HG02884 (cell line): ENCODE data around the gene TSHZ1.

Source experiments
- ATAC-seq: cut with Tn5 transposase; IDR thresholded peaks from one replicate; pipeline ENCODE4 v1.9.1; 2021; ENCODE audit warnings: mild to moderate bottlenecking, moderate library complexity; ENCODE audit not compliant: unreplicated experiment

Gene TSHZ1

DNA sequence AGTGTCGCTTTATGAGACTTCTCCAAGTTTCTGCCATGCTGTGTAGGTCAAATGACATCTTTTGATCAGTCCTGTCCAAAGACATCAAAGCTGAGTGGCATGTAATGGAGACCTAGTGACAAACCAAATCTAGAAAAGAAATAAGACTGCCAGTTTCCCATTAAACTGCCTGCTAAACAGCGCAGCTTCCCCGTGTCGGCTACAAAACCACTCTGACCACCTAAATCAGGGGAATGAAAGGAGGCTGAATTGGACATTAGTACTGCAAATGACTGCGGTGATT is 57.7 kb downstream of the TSHZ1 start:
- ATAC-seq = no peak

DNA sequence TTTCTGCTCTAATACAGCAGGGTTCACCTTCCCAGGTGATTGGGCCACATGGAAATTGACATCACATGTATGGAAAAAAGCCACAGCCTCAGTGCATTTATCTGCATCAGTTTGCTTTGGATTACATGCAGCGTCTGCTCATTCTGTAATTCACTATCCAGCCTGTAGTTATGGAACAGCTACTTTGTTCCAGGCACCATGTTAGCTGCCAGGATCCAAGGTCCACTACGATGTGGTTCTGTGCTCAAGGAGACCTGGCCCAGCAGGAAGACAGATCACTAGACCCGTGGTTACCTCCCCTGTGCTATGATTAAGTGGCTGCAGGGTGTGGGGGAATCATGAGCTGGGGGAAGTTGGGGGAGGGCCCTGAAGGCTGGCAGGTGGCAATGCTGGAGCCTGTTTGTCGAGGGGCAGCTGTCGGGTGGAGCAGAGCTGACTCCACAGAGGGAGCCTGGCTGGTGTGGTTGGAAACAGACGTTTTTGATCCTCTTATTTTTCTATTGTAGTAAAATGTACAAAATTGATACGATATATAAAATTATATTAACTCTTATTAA is 58.6 kb downstream of the TSHZ1 start:
- no peak for ATAC-seq

DNA sequence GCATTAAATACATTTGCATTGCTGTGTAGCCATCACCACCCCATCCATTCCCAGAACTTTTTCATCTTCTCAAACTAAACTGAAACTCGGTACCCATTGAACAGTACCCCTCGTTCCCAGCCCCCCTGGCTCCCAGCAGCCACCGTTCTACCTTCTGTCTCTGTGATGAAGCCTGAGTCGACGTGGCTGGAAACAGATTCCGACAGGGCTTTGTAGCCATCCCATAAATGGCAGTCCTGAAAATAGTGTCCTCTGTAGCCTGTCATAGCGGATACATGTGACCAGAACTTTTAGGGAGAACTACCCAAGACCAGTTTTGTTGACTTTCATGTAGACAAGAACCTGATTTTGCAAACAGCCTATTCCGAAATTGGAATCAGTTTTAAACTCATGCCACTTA is 59.1 kb downstream of the TSHZ1 start:
- ATAC-seq = no peak

DNA sequence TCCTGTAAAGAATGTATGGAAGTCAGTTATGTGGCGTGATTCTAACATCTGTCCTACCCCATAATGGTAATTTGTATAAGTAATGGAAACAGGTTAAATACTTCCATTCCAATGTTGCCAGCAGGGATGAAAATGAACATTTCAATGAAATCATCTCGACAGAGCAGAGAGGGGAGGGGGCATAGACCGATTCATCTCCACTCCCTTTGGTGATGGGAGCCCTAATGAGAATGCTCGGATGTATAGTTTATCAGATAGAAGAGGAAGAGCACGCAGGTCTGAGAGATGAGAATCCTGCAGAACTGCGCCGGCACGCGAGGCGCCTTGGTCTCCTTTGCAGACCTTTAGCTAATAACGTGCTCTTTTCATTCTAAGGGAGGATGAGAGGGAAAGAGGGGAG is 61.4 kb downstream of the TSHZ1 start:
- ATAC-seq = no peak

DNA sequence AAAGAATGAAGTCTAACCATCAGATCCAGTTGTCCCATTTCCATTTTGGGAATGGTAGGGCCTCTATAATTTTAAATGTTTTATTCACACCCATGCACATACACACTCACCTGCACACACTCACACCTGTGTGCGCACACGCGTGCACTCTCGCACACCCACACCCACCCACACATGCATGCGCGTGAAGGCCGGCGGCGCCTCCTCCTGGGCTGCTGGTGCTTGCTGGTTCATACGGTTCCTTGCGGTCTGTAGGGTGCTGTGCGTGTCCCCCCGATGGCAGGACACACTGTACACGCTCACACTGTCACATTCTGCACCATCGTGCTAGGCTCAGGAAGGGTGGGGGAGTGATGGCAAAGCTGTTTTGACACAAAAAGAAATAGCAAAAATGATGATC is 63.2 kb downstream of the TSHZ1 start:
- no peak for ATAC-seq

DNA sequence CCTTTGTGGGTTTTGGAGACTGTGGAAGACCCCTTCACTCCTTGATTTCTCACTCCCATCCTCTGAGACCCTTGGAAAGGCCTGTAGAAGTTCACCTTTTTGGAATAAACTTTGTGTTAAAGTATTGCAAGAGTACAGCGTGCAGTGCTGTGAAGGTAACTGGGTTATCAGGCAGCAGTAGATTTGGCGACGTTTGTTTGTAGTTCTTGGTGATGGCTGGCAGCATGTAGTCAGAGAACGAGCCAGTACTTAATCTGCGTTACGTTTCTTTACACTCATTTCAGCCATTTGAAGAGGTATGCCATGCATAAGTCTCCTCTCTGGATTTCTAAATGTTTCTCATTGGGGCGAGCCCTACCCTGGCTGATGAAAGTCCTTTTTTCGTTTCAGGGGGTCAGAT is 64.6 kb downstream of the TSHZ1 start:
- no peak for ATAC-seq

DNA sequence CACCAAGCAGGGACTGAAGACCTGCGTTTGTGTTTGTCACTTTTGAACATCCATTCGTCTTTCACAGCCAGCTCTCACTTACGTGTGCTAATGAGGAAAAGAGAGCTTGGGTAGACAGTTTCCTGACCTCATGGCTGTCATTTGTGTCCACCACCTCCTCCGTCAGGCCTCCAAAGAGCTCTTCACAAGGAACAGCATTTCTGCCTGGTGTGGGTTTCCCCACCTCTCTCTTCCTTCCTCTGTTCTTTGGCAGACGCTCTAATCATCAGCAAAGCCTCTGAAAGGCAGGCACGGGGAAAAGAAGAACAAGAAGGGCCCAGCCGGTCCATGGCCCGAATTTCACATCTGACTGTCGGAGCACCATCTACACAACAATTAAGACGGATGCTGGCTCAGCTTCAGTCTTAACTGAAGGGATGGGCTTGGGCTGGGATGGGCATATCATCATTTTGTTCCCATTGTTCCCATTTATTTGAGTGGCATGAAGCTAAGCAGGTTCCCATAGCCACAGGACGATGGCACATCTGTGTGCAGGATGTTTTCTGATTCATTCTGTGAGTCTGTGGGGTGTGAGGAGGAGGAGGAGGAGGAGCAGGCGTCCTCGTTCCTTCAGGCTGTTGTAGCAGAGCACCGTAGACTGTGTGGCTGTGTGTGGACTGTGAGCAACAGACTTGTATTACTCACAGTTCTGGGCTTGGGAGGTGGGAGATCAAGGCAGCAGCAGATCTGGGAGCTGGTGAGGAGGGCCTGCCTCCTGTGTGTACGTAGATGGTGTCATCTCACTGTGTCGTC is 66.4 kb downstream of the TSHZ1 start:
- no peak for ATAC-seq

DNA sequence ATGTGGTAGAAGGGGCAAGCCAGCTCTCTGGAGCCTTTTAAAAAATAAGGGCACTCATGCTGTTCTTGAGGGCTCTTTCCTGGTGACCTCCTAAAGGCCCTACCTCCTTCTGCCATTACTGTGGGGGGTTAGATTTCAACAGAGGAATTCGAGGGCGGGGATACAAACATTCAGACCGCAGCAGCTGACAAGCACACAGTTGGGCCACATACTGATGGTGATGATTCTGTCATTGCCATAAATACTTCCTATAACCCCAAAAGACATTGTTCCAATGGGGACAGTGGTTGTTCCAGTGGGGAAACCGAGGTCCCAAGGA is 67.0 kb downstream of the TSHZ1 start:
- ATAC-seq = no peak

DNA sequence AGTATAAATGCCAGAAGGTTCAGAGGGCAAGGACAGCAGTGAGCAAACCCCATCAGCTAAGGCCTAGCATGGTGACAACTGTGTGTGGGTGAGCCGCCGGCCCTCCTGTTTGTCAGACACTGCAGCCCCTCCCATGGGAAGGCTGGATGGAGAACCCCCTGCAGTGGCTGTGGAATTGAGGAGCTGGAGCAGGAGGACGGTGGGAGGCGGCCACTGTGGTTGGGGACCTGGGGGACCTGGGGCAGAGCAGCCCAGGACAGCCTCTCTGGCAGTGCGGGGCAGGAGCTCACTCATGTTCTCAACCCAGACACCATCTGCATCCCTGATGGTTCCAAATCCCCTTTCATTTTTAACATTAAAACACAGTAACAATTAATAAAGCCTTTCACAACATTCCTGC is 68.8 kb downstream of the TSHZ1 start:
- ATAC-seq = no peak

DNA sequence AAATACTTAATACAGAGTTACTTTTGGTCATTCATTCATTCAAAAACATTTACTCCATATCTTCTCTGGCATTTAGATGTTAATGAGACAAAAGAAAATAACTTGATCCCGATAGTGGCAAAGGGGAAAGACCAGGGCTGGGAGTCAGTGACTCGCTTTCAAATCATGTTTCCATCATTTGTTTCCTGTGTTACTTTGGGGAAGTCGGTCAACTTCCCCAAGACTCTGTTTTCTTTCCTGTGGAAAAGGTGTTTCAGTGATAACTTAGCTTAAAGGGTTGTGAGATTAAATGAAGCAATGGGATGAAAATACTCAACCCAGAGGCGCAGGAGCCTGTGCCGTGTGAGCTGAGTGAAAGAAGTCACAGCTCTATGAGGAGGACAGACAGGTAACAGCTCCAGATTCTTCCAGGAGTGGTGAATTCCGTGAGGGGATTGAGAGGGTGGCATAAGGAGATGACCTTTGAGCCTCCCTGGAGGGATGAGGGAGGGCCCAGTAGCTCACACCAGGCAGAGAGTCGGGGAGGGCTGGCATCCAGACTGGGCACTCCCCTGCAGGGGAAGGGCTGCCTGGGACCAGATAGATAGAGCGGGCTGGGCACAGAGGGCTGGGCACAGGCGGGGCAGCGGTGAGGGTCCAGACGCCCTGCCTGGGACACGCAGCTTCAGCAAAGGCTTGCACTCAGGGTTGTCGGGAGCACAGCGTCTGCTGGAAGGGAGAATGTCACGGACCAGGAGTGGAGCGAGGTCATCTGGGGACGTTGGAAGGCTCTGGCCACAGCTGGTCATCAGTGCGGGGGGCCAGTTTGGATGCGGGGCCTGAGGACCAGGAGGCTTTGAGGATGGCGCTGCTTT is 70.1 kb downstream of the TSHZ1 start:
- no peak for ATAC-seq

DNA sequence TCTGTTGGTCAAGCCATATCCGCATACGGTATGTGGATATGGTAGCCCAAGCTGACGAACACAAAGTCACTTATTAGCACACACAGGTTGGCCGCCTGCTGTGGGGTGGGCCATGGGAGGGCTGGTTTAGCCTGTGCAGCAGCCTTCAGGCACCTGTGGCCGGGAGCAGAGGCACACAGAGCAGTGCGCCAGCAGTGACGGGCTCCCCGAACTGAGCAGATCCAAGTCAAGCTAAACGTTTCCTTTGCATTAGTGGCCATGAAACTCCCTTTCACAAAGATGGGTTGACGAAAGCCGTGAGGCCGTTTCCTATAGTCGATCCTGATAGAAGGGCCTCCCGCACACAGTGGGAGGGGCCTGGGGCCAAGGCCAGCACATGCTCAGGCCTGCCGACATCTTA is 72.1 kb downstream of the TSHZ1 start:
- no peak for ATAC-seq

DNA sequence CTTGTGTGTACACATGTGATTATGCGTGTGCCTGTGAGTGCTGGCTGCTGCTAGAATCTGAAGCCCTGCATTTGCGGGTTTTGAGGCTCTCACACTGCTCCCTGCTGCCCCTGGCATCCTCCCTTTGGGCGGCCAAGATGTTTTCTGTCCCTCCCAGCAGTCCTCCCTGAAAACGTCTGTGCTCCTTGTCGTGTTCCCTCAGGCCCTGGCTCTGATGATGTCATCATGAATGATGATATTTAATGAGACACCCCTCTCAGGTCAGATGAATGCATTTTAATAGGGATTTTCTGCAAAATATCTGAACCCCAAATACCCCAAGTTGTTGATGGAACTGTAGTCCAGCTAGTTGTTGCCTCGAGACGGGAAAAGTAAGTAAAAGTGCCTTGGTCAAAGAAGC is 73.1 kb downstream of the TSHZ1 start:
- ATAC-seq = no peak

DNA sequence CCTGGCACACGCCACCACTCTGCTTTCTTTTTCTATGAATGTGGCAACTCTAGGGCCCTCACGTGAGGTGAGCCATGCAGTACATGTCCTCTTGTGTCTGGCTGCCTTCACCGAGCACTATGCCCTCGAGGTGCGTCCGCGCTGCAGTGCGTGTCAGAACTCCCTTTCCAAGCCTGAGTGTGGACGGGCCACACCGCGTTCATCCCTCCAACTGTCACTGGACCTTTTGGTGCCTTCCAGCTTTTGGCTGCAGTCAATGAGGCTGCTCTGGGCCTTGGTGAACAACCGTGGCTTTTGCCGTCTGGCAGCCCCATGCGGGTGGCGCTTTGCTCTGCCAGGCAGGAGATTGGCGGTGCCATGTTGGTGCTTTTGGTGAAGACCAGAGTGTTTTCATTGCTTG is 74.0 kb downstream of the TSHZ1 start:
- ATAC-seq = no peak

DNA sequence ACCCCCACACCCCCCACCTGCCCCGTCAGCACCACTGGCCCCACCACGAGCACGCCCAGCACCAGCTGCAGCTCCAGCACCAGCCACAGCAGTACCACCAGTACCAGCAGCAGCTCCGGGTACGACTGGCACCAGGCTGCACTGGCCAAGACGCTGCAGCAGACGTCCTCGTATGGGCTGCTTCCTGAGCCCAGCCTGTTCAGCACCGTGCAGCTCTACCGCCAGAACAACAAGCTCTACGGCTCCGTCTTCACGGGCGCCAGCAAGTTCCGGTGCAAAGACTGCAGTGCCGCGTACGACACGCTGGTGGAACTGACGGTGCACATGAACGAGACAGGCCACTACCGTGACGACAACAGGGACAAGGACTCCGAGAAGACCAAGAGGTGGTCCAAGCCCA is 75.3 kb downstream of the TSHZ1 start:
- no peak for ATAC-seq

DNA sequence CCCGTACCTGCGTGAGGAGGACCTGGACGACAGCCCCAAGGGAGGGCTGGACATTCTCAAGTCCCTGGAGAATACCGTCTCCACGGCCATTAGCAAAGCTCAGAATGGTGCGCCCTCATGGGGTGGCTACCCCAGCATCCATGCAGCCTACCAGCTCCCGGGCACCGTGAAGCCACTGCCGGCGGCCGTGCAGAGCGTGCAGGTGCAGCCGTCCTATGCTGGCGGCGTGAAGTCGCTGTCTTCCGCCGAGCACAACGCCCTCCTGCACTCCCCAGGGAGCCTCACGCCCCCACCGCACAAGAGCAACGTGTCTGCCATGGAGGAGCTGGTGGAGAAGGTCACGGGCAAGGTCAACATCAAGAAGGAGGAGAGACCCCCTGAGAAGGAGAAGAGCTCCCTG is 76.4 kb downstream of the TSHZ1 start:
- no peak for ATAC-seq

DNA sequence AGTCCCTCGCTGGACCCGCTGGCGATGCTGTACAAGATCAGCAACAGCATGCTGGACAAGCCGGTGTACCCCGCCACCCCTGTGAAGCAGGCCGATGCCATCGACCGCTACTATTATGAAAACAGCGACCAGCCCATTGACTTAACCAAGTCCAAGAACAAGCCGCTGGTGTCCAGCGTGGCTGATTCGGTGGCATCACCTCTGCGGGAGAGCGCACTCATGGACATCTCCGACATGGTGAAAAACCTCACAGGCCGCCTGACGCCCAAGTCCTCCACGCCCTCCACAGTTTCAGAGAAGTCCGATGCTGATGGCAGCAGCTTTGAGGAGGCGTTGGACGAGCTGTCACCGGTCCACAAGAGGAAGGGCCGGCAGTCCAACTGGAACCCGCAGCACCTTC is 77.1 kb downstream of the TSHZ1 start:
- ATAC-seq = no peak

DNA sequence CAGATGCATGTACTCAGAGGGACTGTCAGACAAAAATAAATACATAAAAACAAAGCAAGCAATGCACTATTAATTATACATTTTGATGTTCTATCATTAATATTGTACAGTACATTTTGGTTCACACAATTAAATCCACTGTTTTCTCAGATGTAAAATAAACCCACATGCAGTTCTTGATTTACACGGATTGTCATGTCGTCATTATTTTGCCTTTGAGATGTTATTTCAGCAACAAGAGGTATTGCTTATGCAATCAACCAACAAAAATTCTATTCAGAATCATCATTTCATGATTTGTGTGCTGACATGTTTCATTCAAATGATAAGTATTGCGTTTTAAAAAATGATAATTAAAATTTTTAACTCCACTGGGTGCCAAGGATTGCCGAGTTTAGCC is 79.2 kb downstream of the TSHZ1 start:
- ATAC-seq = no peak

DNA sequence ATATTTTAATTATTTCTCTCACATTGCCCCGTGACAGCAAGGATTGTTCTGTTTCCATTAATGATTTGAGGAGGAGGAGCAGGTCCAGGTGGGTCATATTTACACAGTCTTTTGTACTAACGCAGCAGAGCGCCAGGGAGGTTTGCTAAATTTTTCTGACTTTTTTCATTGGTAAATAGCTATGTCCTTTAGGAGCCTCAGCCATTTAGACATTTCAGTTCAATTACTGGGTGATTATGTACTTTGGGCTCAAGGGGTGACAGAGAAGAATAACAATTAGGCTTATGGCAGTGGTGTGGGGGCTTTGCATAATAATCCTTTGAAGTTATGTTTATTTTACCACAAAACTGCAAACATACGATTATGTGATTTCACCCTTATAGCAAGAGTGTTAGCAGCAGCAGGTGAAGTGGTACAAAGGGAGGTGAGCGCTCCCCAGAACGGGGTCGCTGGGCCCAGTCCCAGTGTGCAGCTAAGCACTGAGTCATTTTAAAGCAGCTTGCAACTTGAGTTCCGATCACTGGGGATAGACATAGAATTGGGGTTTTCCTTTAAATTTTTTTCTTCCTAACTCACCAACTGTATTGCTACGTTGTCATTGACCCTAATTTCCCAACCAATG is 80.3 kb downstream of the TSHZ1 start:
- ATAC-seq = no peak

DNA sequence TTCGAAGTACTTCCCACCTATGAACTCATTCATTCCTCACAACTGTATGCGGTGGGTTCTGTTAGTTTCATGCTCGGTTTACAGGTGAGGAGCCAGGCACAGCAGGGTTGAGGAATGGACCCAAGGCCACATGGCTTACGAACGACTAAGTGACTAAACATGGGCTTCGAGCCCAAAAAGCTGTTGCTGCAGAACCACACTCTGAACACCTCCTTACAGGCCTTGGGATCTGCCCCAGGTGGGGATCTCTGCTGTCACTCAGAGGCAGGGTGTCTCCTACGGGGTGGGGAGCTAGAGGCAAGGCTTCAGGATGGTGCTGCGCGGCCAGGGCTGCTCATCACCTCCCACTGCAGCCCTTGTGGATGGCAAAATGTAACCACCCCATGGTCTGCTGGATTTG is 80.9 kb downstream of the TSHZ1 start:
- no peak for ATAC-seq

DNA sequence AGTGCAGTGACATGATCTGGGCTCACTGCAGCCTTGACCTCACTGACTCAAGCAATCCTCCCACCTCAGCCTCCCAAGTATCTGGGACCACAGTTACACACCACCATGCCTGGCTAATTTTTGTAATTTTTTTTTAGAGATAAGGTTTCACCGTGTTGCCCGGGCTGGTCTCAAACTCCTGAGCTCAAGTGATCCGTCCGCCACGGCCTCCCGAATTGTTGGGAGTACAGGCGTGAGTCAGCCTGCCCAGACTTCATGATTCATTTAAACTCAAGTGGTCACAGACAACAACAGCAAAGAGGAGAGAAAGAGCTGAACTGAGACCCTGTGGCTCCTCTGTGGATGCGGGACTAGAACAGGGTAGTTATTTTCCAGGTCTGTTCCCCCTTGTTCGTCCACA is 83.0 kb downstream of the TSHZ1 start:
- no peak for ATAC-seq

DNA sequence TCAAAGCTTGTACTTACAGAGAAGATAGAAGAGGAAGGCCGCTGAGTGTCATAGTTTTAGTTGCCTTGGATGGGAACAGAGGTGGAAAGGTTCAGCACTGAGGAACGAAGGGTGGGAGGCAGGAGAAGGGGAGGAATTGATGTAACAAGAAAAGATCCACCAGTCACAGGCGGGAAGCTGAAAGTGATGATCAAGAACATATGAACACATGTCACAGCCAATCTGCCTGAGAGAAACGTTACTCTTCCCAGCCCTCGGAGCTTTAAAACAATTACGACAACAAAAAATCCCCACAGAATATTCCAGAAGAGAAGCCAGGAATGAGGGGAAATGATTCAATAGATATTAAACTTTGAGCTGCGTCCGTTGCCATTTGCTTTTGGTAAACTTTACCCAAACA is 87.1 kb downstream of the TSHZ1 start:
- no peak for ATAC-seq
